Measurements from ENCODE around the gene SLC2A14.
"Not testable (repeated sequence)": the region's sequence is repeated elsewhere in the genome, so short reads cannot be mapped to it uniquely, and the experiment has no call there.

- TF ChIP-seq POLR2AphosphoS5 (IDR thresholded peaks at IDR 0.05; ENCODE audit: low read depth, low read length); POLR2A (IDR thresholded peaks at IDR 0.05; ENCODE audit: low read depth, low read length); TAF1 (IDR thresholded peaks at IDR 0.05; ENCODE audit: low read depth, low read length); SPI1 (IDR thresholded peaks at IDR 0.05; ENCODE audit: low read depth, low read length); PAX5 (IDR thresholded peaks at IDR 0.05; ENCODE audit: insufficient read depth, low read length, severe bottlenecking): not testable (repeated sequence)
Measured at GRCh38 chr12:7902416-7902815, 29.7 kb upstream of the SLC2A14 start.
